Gastroesophageal sphincter (tissue), 4 donors: ENCODE data around the gene PRLHR. TPM values are rescaled to one million over a fixed set of nuclear protein-coding genes. Genes with fewer than 3 reads are reported as not detected.

Experiments used
- ATAC-seq: fragments of 150-250 bp; one replicate; pipeline ENCODE4 v1.9.1; 2016; ENCODE audit warnings: mild to moderate bottlenecking, moderate library complexity
- H3K27ac ChIP-seq, 4 donors: fragments of 200-600 bp; sonication (generic) in 3 of 4; 1 replicate in 3 of 4; 2 replicates in 1 of 4; pipeline ENCODE4 v1.5.1; 2016 to 2019
- H3K27me3 ChIP-seq: fragments of 200-600 bp; sonication (generic); one replicate; pipeline ENCODE4 v1.5.1; 2019
- H3K36me3 ChIP-seq, 2 donors: fragments of 200-600 bp; sonication (generic); one replicate each; pipeline ENCODE4 v1.5.1; 2019; ENCODE audit warnings: control low read depth in 1 of 2
- H3K4me1 ChIP-seq, 3 donors: fragments of 200-600 bp; sonication (generic); 1 replicate in 2 of 3; 2 replicates in 1 of 3; pipeline ENCODE4 v1.5.1; 2016 to 2019; ENCODE audit warnings: control low read depth in 2 of 3
- H3K4me3 ChIP-seq, 2 donors: fragments of 200-600 bp; sonication (generic); one replicate each; pipeline ENCODE4 v1.5.1; 2019; ENCODE audit warnings: mild to moderate bottlenecking in 1 of 2, moderate library complexity in 1 of 2
- H3K9me3 ChIP-seq, 3 donors: fragments of 200-600 bp; sonication (generic); one replicate each; pipeline ENCODE4 v1.5.1; 2017 to 2019; ENCODE audit warnings: control low read depth in 2 of 3
- EP300 ChIP-seq: sonication (generic); formaldehyde crosslinking; IDR thresholded peaks from one replicate; pipeline ENCODE4 v1.6.1; 2017; ENCODE audit warnings: antibody characterized with exemption, mild to moderate bottlenecking
- POLR2A ChIP-seq, 2 donors: fragments of 450-650 bp; IDR thresholded peaks; one replicate each; pipeline ENCODE4 v1.6.1; 2017; ENCODE audit warnings: antibody characterized with exemption in 2 of 2, mild to moderate bottlenecking in 2 of 2, moderate library complexity in 1 of 2
- POLR2AphosphoS5 ChIP-seq: sonication (generic); formaldehyde crosslinking; IDR thresholded peaks from one replicate; pipeline ENCODE4 v1.6.1; 2017; ENCODE audit warnings: antibody characterized with exemption
- WGBS, 2 donors: methylation state at CpG; one replicate each; pipeline ENCODE4 v1.1.5; 2018; ENCODE audit warnings: low coverage in 1 of 2; 5-methylcytosine and 5-hydroxymethylcytosine counted together
- total RNA-seq, 4 donors: library from RNA; depleted of rRNA; stranded (reverse); fragments of >200 nt; gene quantifications; one replicate each; pipeline ENCODE4 v1.1.0, GENCODE V29; 2016
- TF ChIP-seq, protein P1 (sequence below), 4 experiments: fragments of 200-600 bp in 2 of 4; fragments of 450-650 bp in 2 of 4; sonication (generic) in 1 of 4; IDR thresholded peaks; one replicate each; pipeline ENCODE4 v1.5.1; 2017 to 2019; ENCODE audit warnings: antibody characterized with exemption in 4 of 4, mild to moderate bottlenecking in 2 of 4, moderate library complexity in 2 of 4

The PRLHR gene
- total RNA-seq, 4 donors from 2014 or later: 0.12 to 0.35 (median 0.13) TPM; not detected in 1

DNA sequence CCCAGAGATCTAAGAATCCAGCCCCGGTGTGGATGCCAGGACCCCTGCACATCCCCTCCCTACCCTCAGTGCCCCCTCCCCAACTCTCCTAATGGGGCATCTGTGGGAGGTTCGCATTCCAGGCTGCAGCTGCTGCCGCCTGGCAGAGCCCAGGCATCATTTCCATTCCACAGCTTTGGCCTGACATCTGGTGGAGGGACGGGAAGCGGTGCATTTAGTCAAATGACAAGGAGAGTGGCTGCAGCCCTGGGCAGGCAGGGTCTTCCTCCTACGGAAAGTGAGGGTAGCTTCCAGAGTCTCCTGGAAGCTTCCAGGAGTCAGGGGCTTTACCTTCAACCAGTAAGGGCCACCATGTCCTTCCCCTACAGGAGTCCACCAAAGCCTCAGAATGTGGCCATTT lies 30.8 kb downstream of the PRLHR start:
- WGBS, 2 donors: 5% methylated on average over 3 of the region's 6 CpGs; no CpG with 5 or more reads in 1 of the 2 donors
- peaks cover 0 to 25% (median 0%) of the 10 kb centered on the region in 3 donors for H3K9me3 ChIP-seq
- H3K4me3 ChIP-seq: no peak overlapping the region
- ATAC-seq: no peak
- no peak overlapping the region for H3K27ac ChIP-seq
- TF ChIP-seq, protein P1, sequence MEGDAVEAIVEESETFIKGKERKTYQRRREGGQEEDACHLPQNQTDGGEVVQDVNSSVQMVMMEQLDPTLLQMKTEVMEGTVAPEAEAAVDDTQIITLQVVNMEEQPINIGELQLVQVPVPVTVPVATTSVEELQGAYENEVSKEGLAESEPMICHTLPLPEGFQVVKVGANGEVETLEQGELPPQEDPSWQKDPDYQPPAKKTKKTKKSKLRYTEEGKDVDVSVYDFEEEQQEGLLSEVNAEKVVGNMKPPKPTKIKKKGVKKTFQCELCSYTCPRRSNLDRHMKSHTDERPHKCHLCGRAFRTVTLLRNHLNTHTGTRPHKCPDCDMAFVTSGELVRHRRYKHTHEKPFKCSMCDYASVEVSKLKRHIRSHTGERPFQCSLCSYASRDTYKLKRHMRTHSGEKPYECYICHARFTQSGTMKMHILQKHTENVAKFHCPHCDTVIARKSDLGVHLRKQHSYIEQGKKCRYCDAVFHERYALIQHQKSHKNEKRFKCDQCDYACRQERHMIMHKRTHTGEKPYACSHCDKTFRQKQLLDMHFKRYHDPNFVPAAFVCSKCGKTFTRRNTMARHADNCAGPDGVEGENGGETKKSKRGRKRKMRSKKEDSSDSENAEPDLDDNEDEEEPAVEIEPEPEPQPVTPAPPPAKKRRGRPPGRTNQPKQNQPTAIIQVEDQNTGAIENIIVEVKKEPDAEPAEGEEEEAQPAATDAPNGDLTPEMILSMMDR (IDR thresholded peaks at IDR 0.05): peak in 1 of 4 experiments; percentile 25
- no peak for TF ChIP-seq POLR2AphosphoS5
- TF ChIP-seq EP300: no peak
- H3K4me1 ChIP-seq: peaks cover under 1 to 27% (median 5%) of the 10 kb centered on the region in 3 donors
- H3K36me3 ChIP-seq: no peaks in the 10 kb centered on the region
- no peaks in the 10 kb centered on the region for H3K27me3 ChIP-seq

DNA sequence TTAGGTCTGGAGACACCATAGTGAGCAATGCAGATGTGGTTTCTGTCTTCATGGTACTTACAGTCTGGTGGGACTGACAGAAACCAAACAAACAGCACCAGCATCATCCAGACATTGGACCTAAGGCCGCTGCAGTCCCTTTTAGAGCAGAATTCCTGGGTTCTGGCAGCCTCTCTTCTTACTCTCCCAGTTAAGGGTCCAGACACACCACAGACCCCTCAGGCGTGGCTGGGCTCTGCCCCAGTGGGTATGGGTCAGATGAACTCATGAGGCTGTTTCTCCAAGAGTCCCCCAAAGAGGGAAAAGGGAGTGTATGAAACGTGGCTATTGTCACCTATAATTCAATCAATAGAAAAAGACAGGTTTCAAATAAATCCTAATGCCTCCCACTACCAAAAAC lies 31.3 kb downstream of the PRLHR start:
- peaks cover 0 to 21% (median 4%) of the 10 kb centered on the region in 3 donors for H3K4me1 ChIP-seq
- H3K4me3 ChIP-seq: no peak overlapping the region
- no peak for ATAC-seq
- TF ChIP-seq POLR2A (IDR thresholded peaks at IDR 0.05): no peak
- TF ChIP-seq, protein P1 (IDR thresholded peaks at IDR 0.05): no peak
- no peak for TF ChIP-seq POLR2AphosphoS5
- TF ChIP-seq EP300: no peak
- no peak overlapping the region for H3K27ac ChIP-seq
- no peaks in the 10 kb centered on the region for H3K36me3 ChIP-seq
- no peaks in the 10 kb centered on the region for H3K27me3 ChIP-seq
- peaks cover 0 to 25% (median 0%) of the 10 kb centered on the region in 3 donors for H3K9me3 ChIP-seq
- WGBS, 2 donors: 63 to 83% methylated on average over 3 of the region's 3 CpGs

DNA sequence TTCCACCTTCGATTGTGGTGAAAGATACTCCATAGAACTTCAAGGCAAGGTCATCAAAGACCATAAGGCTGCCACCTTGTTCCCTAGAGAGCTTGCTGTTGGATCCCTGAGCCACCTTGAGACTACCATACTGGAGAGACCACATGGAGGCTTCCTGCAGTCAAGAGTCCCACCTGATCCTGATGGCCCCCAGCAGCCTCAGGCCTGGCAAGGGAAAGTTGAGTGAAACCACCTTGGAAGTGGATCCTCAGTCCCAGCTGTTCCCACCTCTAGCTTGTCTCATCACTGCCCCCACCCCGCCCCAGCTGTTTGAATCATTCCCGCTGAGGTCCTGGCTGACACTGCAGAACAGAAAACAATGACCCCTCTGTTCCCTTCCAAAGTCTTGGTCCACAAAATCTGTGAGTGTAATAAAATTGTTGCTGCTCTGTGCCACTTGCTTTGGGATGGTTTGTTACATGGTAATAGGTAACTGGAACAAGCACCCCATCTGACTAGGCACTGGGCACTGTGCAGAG lies 32.0 kb downstream of the PRLHR start:
- Histone ChIP-seq H3K4me1 (peaks cover 0 to 15% (median 1%) of the 10 kb centered on the region in 3 donors), H3K36me3 (no peaks in the 10 kb centered on the region), H3K9me3 (peaks cover 0 to 25% (median 0%) of the 10 kb centered on the region in 3 donors), H3K27me3 (no peaks in the 10 kb centered on the region), H3K27ac (peak overlapping the region in 1 of 4 donors; percentile 19), H3K4me3 (no peak overlapping the region)
- 80 to 86% methylated on average over 1 of the region's 3 CpGs for WGBS, 2 donors
- no peak for TF ChIP-seq POLR2A (IDR thresholded peaks at IDR 0.05)
- TF ChIP-seq EP300: no peak
- TF ChIP-seq, protein P1 (IDR thresholded peaks at IDR 0.05): no peak
- no peak for TF ChIP-seq POLR2AphosphoS5
- ATAC-seq: no peak

DNA sequence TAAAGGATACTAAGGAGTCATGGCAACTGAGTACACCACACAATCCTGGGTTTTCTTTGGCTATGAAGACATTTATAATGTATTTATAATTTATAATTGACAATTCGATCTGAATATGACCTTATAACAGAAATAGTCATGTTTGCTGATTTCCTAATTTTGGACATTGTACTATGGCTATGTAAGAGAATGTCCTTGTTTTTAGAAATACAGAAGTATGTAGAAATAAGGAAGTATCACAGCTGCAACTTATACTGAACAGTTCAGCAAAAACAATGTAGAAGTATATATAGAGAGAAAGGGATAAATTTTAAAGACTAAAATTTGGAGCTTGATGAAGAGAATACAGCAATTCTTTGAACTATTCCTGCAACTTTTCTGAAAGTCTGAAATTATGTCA lies 32.6 kb downstream of the PRLHR start:
- no peak overlapping the region for H3K27ac ChIP-seq
- TF ChIP-seq POLR2AphosphoS5: no peak
- TF ChIP-seq, protein P1 (IDR thresholded peaks at IDR 0.05): no peak
- no peak for TF ChIP-seq POLR2A (IDR thresholded peaks at IDR 0.05)
- TF ChIP-seq EP300: no peak
- WGBS, 2 donors: 73 to 83% methylated on average over 1 of the region's 1 CpG
- peaks cover 0 to 9% (median 0%) of the 10 kb centered on the region in 3 donors for H3K4me1 ChIP-seq
- H3K9me3 ChIP-seq: peaks cover 0 to 25% (median 0%) of the 10 kb centered on the region in 3 donors
- no peaks in the 10 kb centered on the region for H3K36me3 ChIP-seq
- no peak overlapping the region for H3K4me3 ChIP-seq
- no peaks in the 10 kb centered on the region for H3K27me3 ChIP-seq
- peak; percentile 40 for ATAC-seq

DNA sequence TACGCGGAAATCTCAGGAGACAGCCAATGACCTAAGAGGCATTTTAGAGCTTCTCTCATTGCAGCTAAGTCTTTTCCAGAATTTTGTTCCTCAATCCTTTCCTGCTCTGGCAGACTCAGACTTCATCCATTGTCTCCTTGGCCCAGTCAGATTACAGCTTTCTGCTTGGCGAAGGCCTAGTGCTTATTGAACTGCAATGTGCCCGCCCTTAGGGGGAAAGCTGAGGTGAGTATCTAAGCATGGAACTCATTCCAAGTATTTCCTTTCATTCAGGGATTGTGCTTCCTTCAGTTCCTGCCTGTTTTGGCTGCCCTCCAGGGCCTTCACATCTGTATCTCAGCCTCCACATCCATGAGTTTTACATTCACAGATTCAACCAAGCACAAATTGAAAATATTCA lies 37.5 kb downstream of the PRLHR start:
- Histone ChIP-seq H3K4me3 (no peak overlapping the region), H3K27me3 (peaks cover 6% of the 10 kb centered on the region), H3K36me3 (no peaks in the 10 kb centered on the region), H3K27ac (no peak overlapping the region), H3K4me1 (no peaks in the 10 kb centered on the region), H3K9me3 (peaks cover 0 to 23% (median 0%) of the 10 kb centered on the region in 3 donors)
- WGBS, 2 donors: 42 to 47% methylated on average over 3 to 4 of the region's 4 CpGs
- TF ChIP-seq, protein P1 (IDR thresholded peaks at IDR 0.05): no peak
- no peak for TF ChIP-seq EP300
- no peak for TF ChIP-seq POLR2A (IDR thresholded peaks at IDR 0.05)
- no peak for TF ChIP-seq POLR2AphosphoS5
- ATAC-seq: no peak
